ENCODE measurements around the gene SLC29A3. TPM values are rescaled to one million over a fixed set of nuclear protein-coding genes. Genes with fewer than 3 reads are reported as not detected.

The SLC29A3 gene
- total RNA-seq, 1 donor from 2014 or later: 4.4 TPM

- Mint-ChIP-seq H3K9me3 (ENCODE audit: unreplicated experiment) (no peaks in the 10 kb centered on the region), H3K4me3 (ENCODE audit: unreplicated experiment) (no peak overlapping the region), H3K27me3 (ENCODE audit: unreplicated experiment) (peaks cover 11% of the 10 kb centered on the region), H3K27ac (ENCODE audit: unreplicated experiment) (no peak overlapping the region), H3K36me3 (ENCODE audit: unreplicated experiment) (peaks cover 6% of the 10 kb centered on the region), H3K4me1 (ENCODE audit: unreplicated experiment) (peaks cover 6% of the 10 kb centered on the region)
- no peak for DNase-seq (ENCODE audit: extremely low spot score, unreplicated experiment)
- TF ChIP-seq CTCF (IDR thresholded peaks at IDR 0.05): no peak
Measured at GRCh38 chr10:71321386-71321785, 2.3 kb downstream of the SLC29A3 start.

- H3K9me3 Mint-ChIP-seq (ENCODE audit: unreplicated experiment): no peaks in the 10 kb centered on the region
- H3K36me3 Mint-ChIP-seq (ENCODE audit: unreplicated experiment): peaks cover 6% of the 10 kb centered on the region
- H3K27me3 Mint-ChIP-seq (ENCODE audit: unreplicated experiment): no peaks in the 10 kb centered on the region
- H3K27ac Mint-ChIP-seq (ENCODE audit: unreplicated experiment): no peak overlapping the region
- H3K4me1 Mint-ChIP-seq (ENCODE audit: unreplicated experiment): peaks cover 6% of the 10 kb centered on the region
- no peak for TF ChIP-seq CTCF (IDR thresholded peaks at IDR 0.05)
- no peak overlapping the region for H3K4me3 Mint-ChIP-seq (ENCODE audit: unreplicated experiment)
- DNase-seq (ENCODE audit: extremely low spot score, unreplicated experiment): no peak
Measured at GRCh38 chr10:71323407-71323806, 4.3 kb downstream of the SLC29A3 start.

DNA sequence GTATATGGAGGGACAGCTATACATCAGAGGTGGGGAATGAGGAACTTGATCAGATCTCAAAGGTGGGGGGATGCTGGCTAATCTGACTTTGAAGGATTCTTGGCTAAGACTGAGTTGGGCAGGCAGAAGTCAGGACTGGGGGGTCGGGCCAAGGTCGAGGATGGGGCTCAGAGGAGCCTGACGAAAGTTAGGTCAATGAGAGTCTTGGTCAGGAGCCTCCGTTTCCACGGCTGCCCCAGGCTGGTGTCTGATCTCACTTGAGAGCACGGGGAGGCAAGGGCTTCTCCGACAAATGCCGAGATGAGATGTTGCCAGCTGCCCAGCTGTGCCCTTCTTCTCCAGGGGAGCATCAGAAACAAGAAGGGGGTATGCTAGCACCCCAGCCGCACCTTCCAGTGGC lies 5.7 kb downstream of the SLC29A3 start:
- no peak overlapping the region for H3K27ac Mint-ChIP-seq (ENCODE audit: unreplicated experiment)
- H3K9me3 Mint-ChIP-seq (ENCODE audit: unreplicated experiment): no peaks in the 10 kb centered on the region
- no peak for DNase-seq (ENCODE audit: extremely low spot score, unreplicated experiment)
- no peaks in the 10 kb centered on the region for H3K27me3 Mint-ChIP-seq (ENCODE audit: unreplicated experiment)
- no peak for TF ChIP-seq CTCF (IDR thresholded peaks at IDR 0.05)
- H3K4me1 Mint-ChIP-seq (ENCODE audit: unreplicated experiment): peaks cover under 1% of the 10 kb centered on the region
- H3K36me3 Mint-ChIP-seq (ENCODE audit: unreplicated experiment): peaks cover 6% of the 10 kb centered on the region
- no peak overlapping the region for H3K4me3 Mint-ChIP-seq (ENCODE audit: unreplicated experiment)

DNA sequence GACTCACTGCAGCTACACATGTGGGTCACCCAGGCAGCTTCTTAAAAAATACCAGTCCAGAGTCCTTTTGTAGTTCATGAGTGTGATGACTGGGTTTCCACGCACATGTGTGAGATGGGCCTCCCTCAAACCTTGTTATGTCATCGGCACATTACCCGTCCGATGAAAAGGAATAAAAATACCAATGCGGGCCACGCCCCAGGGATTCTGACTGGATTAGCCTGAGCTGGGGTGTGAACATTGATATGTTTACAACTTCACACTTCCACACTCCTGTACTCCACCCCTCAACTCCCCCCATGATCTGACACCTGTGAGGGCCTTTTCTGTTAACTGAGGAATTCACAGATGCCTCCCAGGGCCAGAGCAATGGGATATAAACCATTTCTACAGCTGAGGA lies 6.2 kb downstream of the SLC29A3 start:
- H3K27ac Mint-ChIP-seq (ENCODE audit: unreplicated experiment): no peak overlapping the region

DNA sequence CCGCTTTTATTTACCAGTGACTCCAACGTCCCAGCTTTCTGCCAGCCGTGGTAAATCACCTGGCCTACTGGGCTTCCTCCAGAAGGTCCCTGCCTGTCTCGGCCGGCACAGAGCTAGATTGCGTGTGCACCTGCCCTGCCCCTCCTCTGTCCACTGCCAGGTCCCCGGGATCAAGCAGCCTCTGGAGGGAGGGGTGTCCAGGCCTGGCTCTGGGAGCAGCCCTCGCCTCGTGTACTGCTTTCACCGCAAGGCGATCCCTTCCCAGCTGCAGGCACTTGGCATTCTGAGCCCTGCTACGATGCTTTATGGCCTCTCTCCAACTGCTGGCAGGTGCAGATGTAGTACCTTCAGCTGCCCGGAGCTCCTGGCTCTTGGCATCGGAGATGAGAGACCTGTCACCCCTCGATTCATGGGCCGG lies 7.4 kb downstream of the SLC29A3 start:
- no peaks in the 10 kb centered on the region for H3K4me1 Mint-ChIP-seq (ENCODE audit: unreplicated experiment)
- DNase-seq (ENCODE audit: extremely low spot score, unreplicated experiment): no peak
- no peak overlapping the region for H3K4me3 Mint-ChIP-seq (ENCODE audit: unreplicated experiment)
- H3K36me3 Mint-ChIP-seq (ENCODE audit: unreplicated experiment): peaks cover 6% of the 10 kb centered on the region
- no peaks in the 10 kb centered on the region for H3K27me3 Mint-ChIP-seq (ENCODE audit: unreplicated experiment)
- no peaks in the 10 kb centered on the region for H3K9me3 Mint-ChIP-seq (ENCODE audit: unreplicated experiment)
- TF ChIP-seq CTCF (IDR thresholded peaks at IDR 0.05): no peak
- no peak overlapping the region for H3K27ac Mint-ChIP-seq (ENCODE audit: unreplicated experiment)

More for the DNA sequence above, 6.2 kb downstream of the SLC29A3 start:
- Mint-ChIP-seq H3K4me3 (ENCODE audit: unreplicated experiment) (no peak overlapping the region), H3K27me3 (ENCODE audit: unreplicated experiment) (no peaks in the 10 kb centered on the region), H3K4me1 (ENCODE audit: unreplicated experiment) (no peaks in the 10 kb centered on the region), H3K9me3 (ENCODE audit: unreplicated experiment) (no peaks in the 10 kb centered on the region), H3K36me3 (ENCODE audit: unreplicated experiment) (peaks cover 6% of the 10 kb centered on the region)
- DNase-seq (ENCODE audit: extremely low spot score, unreplicated experiment): no peak
- TF ChIP-seq CTCF (IDR thresholded peaks at IDR 0.05): no peak
